NCI-H510A (cell line): ENCODE measurements around the gene GLT8D1.
"Not testable (repeated sequence)": the region's sequence is repeated elsewhere in the genome, so short reads cannot be mapped to it uniquely, and the experiment has no call there.

Experiments used
- DNase-seq: peaks from one replicate; lab custom pipeline; 2025; lab: John Stamatoyannopoulos, UW

The GLT8D1 gene

GRCh38 chr3:52679811-52680210, 25.8 kb downstream of the GLT8D1 start:
- DNase-seq, result no peak

DNA sequence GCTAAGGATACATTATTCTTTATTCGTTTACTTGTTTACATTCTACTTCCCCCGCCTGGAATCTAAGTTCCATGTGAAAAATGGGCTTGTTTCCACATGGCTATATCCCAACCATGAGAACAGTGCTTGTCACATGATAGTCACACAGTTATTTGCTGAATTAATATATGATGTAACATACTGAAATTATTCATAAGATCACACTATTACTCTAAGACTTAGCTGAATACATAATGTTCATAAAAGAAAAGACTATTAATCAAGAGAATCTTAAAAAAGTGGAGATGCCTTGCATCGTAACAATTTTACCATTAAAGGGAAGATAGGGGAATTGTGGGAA, 26.4 kb downstream of the GLT8D1 start:
- DNase-seq, result no peak

DNA sequence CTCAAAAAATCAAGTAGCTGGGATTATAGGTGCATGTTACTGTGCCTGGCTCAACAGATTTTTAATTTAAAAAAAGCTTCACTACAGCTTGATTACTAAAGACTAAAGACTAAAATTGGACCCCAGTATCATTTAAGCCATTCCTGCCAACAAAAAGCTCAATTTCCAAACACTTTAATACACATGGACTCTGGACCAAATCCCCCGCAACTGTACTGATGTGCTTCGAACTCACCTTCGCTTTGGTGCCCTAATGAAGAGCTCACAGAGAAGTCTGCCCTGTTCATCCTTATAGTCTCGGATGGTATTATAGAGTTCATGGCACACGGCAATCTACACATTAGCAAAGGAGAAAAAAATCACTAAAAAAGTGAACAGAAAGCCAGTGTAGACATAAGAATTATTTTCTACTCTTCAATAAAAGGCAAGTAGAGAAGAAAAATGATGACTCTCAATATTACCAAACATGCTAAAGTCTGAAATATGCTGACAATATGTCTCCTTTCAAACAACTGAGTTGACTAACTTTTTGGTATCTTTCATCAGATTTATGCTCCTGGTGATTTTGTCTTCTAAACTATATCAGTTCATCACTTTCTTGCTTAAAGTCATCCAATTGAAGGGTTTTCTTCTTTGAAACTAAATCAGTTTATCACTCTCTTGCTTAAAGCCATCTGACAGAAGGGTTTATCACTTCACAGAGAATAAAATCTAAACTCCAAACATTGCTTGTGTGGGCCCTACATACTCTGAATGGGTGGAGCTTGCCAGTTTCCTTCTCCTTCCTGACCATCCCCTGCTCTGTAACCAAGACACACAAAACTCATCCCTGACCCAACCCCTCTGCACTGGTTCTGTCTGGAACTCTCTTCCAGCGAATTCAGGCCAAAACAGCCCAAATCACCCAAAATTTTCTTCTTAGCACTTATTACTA, 27.1 kb downstream of the GLT8D1 start:
- no peak for DNase-seq

GRCh38 chr3:52676201-52676600, 29.4 kb downstream of the GLT8D1 start:
- not testable (repeated sequence) for DNase-seq

DNA sequence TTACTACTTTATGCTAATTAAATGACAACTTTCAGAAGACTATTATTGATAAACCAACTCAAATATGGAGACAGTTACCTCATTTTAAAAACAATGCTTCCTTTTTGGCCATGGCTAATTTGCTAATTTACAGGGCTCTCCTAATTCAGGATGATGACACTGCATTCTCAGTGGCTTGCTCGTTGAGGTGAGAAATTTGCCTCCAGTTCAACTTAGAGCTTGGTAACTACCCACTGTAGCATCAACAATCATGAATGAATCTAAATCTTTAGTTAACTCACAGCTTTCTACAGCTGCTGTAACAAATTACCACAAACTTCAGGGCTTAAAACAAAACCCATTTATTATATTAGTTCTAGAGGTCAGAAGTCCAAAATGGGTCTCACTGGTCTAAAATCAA, 33.9 kb downstream of the GLT8D1 start:
- no peak for DNase-seq

GRCh38 chr3:52670621-52671521, 34.7 kb downstream of the GLT8D1 start:
- DNase-seq, result no peak

- no peak for DNase-seq
Observed at GRCh38 chr3:52663098-52663497, 42.5 kb downstream of the GLT8D1 start.

GRCh38 chr3:52660046-52660445, 45.5 kb downstream of the GLT8D1 start:
- DNase-seq, result no peak

GRCh38 chr3:52655895-52656294, 49.7 kb downstream of the GLT8D1 start:
- no peak for DNase-seq

- DNase-seq, result no peak
Observed at GRCh38 chr3:52651592-52651991, 54.0 kb downstream of the GLT8D1 start.

DNA sequence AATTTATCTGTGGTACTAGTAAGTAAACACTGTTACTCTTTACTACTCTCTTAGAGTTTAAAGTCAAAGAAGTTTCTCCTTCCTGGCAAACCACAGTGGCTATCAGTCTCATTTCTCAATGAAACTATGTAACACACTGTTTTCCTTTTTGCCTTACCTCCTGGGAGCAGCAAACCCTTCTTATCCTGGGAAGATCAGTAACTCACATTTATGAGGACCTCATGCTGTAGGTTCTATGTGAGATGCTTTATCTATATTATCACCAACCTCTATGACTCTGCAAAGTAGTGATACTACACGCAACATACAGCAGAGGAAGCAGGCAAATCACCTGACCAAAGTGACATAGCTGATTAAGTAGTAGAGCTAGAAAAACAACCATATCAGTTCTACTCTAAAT, 55.2 kb downstream of the GLT8D1 start:
- DNase-seq, result no peak

DNA sequence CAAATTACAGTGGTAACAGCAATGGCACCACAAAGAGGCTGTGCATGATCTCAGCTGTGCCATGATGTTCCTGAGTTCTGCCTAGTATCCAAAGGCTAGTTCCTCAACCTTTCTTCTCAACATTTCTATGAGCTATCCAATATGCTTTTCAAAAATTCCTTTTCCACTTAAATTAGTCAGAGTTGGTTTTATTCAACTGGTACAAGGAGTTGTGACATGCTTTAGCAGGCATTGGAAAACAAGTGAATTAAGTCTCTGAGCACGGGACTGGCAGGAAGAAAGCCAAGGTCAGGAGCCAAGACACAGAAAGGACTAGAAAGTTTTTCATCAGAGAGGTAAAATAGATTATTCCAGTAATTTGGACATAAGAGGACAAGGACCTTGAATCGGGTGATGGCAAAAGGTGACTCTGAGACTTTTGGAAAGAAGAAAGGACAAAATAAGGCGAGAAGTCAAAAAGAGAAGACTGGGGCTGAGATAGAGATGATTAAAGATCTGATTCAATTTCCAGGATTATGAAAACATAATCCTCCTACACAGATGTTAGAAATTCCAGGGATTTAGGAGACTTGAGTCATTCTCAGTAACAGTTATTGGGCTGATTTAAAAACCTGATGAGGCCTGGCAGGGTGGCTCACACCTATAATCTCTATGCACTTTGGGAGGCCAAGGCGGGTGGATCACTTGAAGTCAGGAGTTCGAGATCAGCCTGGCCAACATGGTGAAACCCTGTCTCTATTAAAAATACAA, 56.0 kb downstream of the GLT8D1 start:
- no peak for DNase-seq

- no peak for DNase-seq
Observed at GRCh38 chr3:52645549-52645948, 60.0 kb downstream of the GLT8D1 start.
